Esophagus squamous epithelium (tissue), 5 donors: ENCODE data around the gene SCN2A. TPM values are rescaled to one million over a fixed set of nuclear protein-coding genes. Genes with fewer than 3 reads are reported as not detected.

Experiments used
- DNase-seq: peaks from one replicate; lab custom pipeline; 2025; lab: John Stamatoyannopoulos, UW
- H3K27ac ChIP-seq, 4 donors: fragments of 200-600 bp; sonication (generic); one replicate each; pipeline ENCODE4 v1.5.1; 2016 to 2019; ENCODE audit warnings: mild to moderate bottlenecking in 1 of 4
- H3K27me3 ChIP-seq, 4 donors: fragments of 200-600 bp; sonication (generic); 1 replicate in 3 of 4; 2 replicates in 1 of 4; pipeline versions ENCODE4 v1.5.1 to v1.6.0; 2017 to 2021; ENCODE audit warnings: antibody characterized with exemption in 1 of 4
- H3K36me3 ChIP-seq, 3 donors: fragments of 200-600 bp; sonication (generic); one replicate each; pipeline ENCODE4 v1.5.1; 2016 to 2019
- H3K4me1 ChIP-seq, 3 donors: fragments of 200-600 bp; sonication (generic); one replicate each; pipeline ENCODE4 v1.5.1; 2017 to 2019
- H3K4me3 ChIP-seq, 4 donors: fragments of 200-600 bp; sonication (generic); 1 replicate in 3 of 4; 2 replicates in 1 of 4; pipeline ENCODE4 v1.5.1; 2016 to 2019; ENCODE audit warnings: mild to moderate bottlenecking in 2 of 4, moderate library complexity in 1 of 4
- H3K9me3 ChIP-seq, 3 donors: fragments of 200-600 bp; sonication (generic); one replicate each; pipeline ENCODE4 v1.5.1; 2016 to 2019
- CTCF ChIP-seq, 6 experiments: fragments of 450-650 bp in 4 of 6; fragments of 200-600 bp in 2 of 6; sonication (generic) in 2 of 6; IDR thresholded peaks; one replicate each; pipeline ENCODE4 v1.5.1; 2016 to 2019; ENCODE audit warnings: antibody characterized with exemption in 6 of 6, mild to moderate bottlenecking in 4 of 6, moderate library complexity in 4 of 6
- POLR2A ChIP-seq, 4 donors: fragments of 450-650 bp; IDR thresholded peaks; one replicate each; pipeline ENCODE4 v1.6.1; 2017; ENCODE audit warnings: antibody characterized with exemption in 4 of 4, mild to moderate bottlenecking in 4 of 4, moderate library complexity in 3 of 4
- WGBS, 2 donors: methylation state at CpG; one replicate each; pipeline ENCODE4 v1.1.5; 2018; 5-methylcytosine and 5-hydroxymethylcytosine counted together
- intact Hi-C: fragments of 100-400 bp; cut with DNase I; formaldehyde crosslinking; loops from one replicate; pipeline ENCODE4 v1.15.0; 2022
- total RNA-seq, 4 donors: library from RNA; depleted of rRNA; stranded (reverse); fragments of >200 nt; gene quantifications; one replicate each; pipeline ENCODE4 v1.1.0, GENCODE V29; 2016
- donor health status: DM: yes; HTN: yes; CAD: no.

The SCN2A gene
- total RNA-seq, 4 donors from 2014 or later, result 0.21 TPM; not detected in 3

GRCh38 chr2:165369898-165370296 is 130.7 kb downstream of the SCN2A start:
- H3K27me3 ChIP-seq, result no peaks in the 10 kb centered on the region
- peaks cover 0 to 4% (median 0%) of the 10 kb centered on the region in 3 donors for H3K4me1 ChIP-seq
- H3K36me3 ChIP-seq, result no peaks in the 10 kb centered on the region
- H3K27ac ChIP-seq, result no peak overlapping the region
- H3K9me3 ChIP-seq, result no peaks in the 10 kb centered on the region
- H3K4me3 ChIP-seq, result no peak overlapping the region
- no peak for TF ChIP-seq POLR2A (IDR thresholded peaks at IDR 0.05)
- TF ChIP-seq CTCF (IDR thresholded peaks at IDR 0.05), result no peak
- intact Hi-C loops, result no loop called here
- DNase-seq, result no peak
- WGBS, 2 donors, result 72 to 85% methylated on average over 2 of the region's 2 CpGs

GRCh38 chr2:165371356-165371755 is 132.1 kb downstream of the SCN2A start:
- Histone ChIP-seq H3K27ac (no peak overlapping the region), H3K4me1 (peaks cover 0 to 4% (median 0%) of the 10 kb centered on the region in 3 donors), H3K9me3 (no peaks in the 10 kb centered on the region), H3K36me3 (no peaks in the 10 kb centered on the region), H3K27me3 (no peaks in the 10 kb centered on the region), H3K4me3 (no peak overlapping the region)
- DNase-seq, result no peak
- 70 to 71% methylated on average over 6 of the region's 6 CpGs for WGBS, 2 donors
- intact Hi-C loops, result no loop called here
- TF ChIP-seq CTCF (IDR thresholded peaks at IDR 0.05) (no peak), POLR2A (IDR thresholded peaks at IDR 0.05) (no peak)

GRCh38 chr2:165373278-165374010 is 134.2 kb downstream of the SCN2A start:
- H3K4me1 ChIP-seq, result peaks cover 0 to 4% (median 0%) of the 10 kb centered on the region in 3 donors
- 48 to 58% methylated on average over 5 of the region's 5 CpGs for WGBS, 2 donors
- intact Hi-C loops, result no loop called here

GRCh38 chr2:165376571-165376975 is 137.4 kb downstream of the SCN2A start:
- TF ChIP-seq POLR2A (IDR thresholded peaks at IDR 0.05) (no peak), CTCF (IDR thresholded peaks at IDR 0.05) (no peak)
- Histone ChIP-seq H3K36me3 (no peaks in the 10 kb centered on the region), H3K9me3 (no peaks in the 10 kb centered on the region), H3K4me3 (no peak overlapping the region), H3K27ac (no peak overlapping the region), H3K27me3 (no peaks in the 10 kb centered on the region), H3K4me1 (no peaks in the 10 kb centered on the region)
- 33% methylated on average over 3 of the region's 3 CpGs for WGBS, 2 donors
- no peak for DNase-seq
- intact Hi-C loops, result no loop called here

More at GRCh38 chr2:165373278-165374010, 134.2 kb downstream of the SCN2A start:
- Histone ChIP-seq H3K4me3 (no peak overlapping the region), H3K27ac (no peak overlapping the region), H3K27me3 (no peaks in the 10 kb centered on the region), H3K36me3 (no peaks in the 10 kb centered on the region), H3K9me3 (no peaks in the 10 kb centered on the region)
- TF ChIP-seq CTCF (IDR thresholded peaks at IDR 0.05), result no peak
- TF ChIP-seq POLR2A (IDR thresholded peaks at IDR 0.05), result no peak
- no peak for DNase-seq

- TF ChIP-seq CTCF (IDR thresholded peaks at IDR 0.05) (no peak), POLR2A (IDR thresholded peaks at IDR 0.05) (no peak)
- 59 to 79% methylated on average over 2 of the region's 2 CpGs for WGBS, 2 donors
- Histone ChIP-seq H3K36me3 (no peaks in the 10 kb centered on the region), H3K27me3 (no peaks in the 10 kb centered on the region), H3K27ac (no peak overlapping the region), H3K9me3 (no peaks in the 10 kb centered on the region), H3K4me3 (no peak overlapping the region), H3K4me1 (no peaks in the 10 kb centered on the region)
- intact Hi-C loops, result no loop called here
- DNase-seq, result no peak
Observed at GRCh38 chr2:165382362-165382761, 143.1 kb downstream of the SCN2A start.
